ENCODE data around the gene MAD2L2.

The MAD2L2 gene

DNA sequence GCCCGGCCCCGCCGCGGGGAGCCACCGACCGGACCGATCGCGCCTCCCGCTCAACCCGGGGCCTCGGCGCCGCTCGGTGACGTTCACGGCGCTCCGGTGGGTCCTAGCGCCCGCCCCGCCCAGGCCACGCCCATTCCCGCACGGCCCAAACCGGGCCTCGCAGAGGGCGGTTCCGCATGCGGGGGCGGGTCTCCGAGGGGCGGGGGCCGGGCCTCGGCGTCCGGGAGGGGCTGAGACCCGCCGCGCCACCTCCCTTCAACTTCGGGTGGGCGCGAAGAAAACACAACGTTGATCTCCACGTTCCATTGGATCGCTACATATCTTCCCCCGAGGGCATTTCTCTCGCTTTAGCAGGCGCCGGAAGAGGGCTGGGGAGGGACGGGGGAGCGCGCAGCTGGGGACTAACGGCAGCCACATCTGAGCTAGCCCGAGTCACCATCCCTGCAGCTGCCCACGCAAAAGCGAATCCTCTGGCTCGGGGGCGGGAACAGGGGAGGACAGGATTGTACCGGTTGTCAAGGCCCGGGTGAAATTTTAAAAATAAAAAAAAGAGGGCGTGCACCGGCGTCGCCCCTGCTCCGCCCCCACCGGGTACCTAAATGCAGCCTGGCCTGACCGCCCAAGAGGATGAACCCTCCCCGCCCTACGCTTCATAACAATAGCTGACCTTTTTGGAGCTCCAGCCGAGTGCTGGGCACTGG, at the start of gene MAD2L2:
Gene MAD2L2 (minus strand): TSS at position 78 of the 701 bp plus-strand sequence. CDS start 547 bp downstream, outside the sequence.
- H3K9me3 ChIP-seq (ENCODE audit: insufficient read depth, low read depth, low read length), result no peaks in the 10 kb centered on the region
- peak within 1 kb of the TSS; percentile 96 for H3K4me3 ChIP-seq (ENCODE audit: low read length)
- peak within 1 kb of the TSS; percentile 97 for H3K9ac ChIP-seq (ENCODE audit: low read depth, low read length)
- H3K36me3 ChIP-seq (ENCODE audit: insufficient read depth, low read depth, low read length), result peaks cover 40% of the 10 kb centered on the region
- no peaks in the 10 kb centered on the region for H3K27me3 ChIP-seq (ENCODE audit: insufficient read depth, low read length)
- peak within 1 kb of the TSS; percentile 99 for H3K27ac ChIP-seq (ENCODE audit: low read length)
- peaks cover 35% of the 10 kb centered on the region for H3K4me1 ChIP-seq (ENCODE audit: insufficient read depth, low read length)

DNA sequence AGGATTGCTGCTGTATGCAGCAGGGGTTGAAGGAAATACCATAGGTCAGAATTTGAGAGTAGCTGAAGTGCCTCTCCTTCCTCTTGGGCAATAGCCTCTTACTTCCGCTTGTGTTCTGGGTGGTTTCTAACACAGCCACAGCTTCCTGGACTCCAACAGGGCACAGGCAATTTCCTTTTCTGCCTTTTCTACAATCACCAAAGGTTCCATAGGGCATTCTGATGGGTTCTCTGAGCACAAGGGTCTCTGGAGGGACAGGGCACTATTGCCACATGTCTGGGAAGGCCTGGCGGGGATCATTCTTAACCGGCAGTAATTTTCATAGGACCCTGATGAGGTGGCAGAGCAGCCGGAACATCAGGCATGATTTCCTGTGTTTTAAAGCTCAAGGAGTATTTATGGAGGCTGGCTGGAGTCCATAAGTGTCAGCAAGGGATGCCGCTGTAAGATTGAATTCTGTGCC, 49.5 kb upstream of the MAD2L2 start:
- H3K27me3 ChIP-seq (ENCODE audit: insufficient read depth, low read length), result no peaks in the 10 kb centered on the region
- H3K9ac ChIP-seq (ENCODE audit: low read depth, low read length), result no peak overlapping the region
- H3K4me1 ChIP-seq (ENCODE audit: insufficient read depth, low read length), result peaks cover 19% of the 10 kb centered on the region
- H3K27ac ChIP-seq (ENCODE audit: low read length), result no peak overlapping the region
- no peaks in the 10 kb centered on the region for H3K9me3 ChIP-seq (ENCODE audit: insufficient read depth, low read depth, low read length)
- no peak overlapping the region for H3K4me3 ChIP-seq (ENCODE audit: low read length)
- no peaks in the 10 kb centered on the region for H3K36me3 ChIP-seq (ENCODE audit: insufficient read depth, low read depth, low read length)

DNA sequence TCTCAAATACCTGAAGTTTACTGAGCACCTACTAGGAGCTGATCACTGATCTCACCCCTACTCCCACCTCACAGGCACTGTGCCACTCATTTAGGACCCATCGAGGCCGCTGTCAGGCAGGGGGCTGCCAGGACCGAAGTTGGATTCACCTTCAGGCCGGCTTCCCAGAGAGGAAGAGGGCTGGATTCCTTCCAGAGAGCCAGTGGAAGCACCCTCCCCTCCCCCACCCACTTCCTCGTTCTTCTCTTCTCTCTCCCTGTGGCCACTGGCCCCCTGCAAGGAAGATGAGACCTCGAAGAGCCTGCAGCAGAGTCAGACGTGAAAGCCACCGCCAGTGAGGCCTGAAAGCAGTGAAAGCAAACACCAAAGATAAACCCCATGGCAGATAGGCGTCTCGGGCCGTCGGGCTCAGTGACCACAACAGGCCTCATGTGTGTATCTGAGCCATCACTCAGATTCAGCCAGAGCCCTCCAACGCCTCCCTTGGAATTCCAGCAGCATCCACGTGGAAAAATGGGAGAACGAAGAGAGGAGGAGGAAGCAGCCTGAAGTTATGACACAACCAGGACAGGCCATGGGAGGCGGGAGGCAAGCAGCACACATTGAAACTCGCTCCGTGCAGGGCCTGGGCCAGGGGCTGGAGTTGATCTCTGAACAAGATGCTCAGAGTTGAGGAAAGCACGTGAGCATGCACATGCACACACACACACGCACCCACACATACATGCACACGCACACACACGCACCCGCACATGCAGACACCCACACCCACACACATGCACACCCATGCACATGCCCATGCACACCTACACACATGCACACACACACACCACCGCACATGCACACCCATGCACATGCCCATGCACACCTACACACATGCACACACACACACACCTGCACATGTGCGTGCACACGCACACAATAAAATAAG, 48.8 kb upstream of the MAD2L2 start:
- H3K36me3 ChIP-seq (ENCODE audit: insufficient read depth, low read depth, low read length), result no peaks in the 10 kb centered on the region
- no peak overlapping the region for H3K9ac ChIP-seq (ENCODE audit: low read depth, low read length)
- H3K27me3 ChIP-seq (ENCODE audit: insufficient read depth, low read length), result no peaks in the 10 kb centered on the region
- peaks cover 22% of the 10 kb centered on the region for H3K4me1 ChIP-seq (ENCODE audit: insufficient read depth, low read length)
- H3K9me3 ChIP-seq (ENCODE audit: insufficient read depth, low read depth, low read length), result no peaks in the 10 kb centered on the region
- no peak overlapping the region for H3K4me3 ChIP-seq (ENCODE audit: low read length)
- H3K27ac ChIP-seq (ENCODE audit: low read length), result no peak overlapping the region

DNA sequence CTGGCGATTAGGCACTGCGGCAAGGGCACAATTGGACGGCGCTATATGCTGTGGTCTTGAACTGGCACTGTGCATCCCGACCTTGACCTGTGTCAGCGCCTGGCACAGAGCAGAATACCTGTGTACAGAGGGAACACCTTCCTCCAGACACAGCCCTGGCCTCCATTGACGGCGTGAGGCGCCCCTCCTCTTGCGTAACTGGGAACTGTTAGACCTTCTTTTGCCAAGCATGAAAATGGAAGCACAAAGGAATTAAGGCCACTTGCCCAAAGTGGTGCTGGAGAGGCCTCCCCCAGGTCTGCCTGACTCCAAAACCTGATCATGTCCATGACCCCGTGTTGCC, 48.2 kb upstream of the MAD2L2 start:
- no peak overlapping the region for H3K27ac ChIP-seq (ENCODE audit: low read length)
- no peaks in the 10 kb centered on the region for H3K27me3 ChIP-seq (ENCODE audit: insufficient read depth, low read length)
- H3K36me3 ChIP-seq (ENCODE audit: insufficient read depth, low read depth, low read length), result no peaks in the 10 kb centered on the region
- H3K4me1 ChIP-seq (ENCODE audit: insufficient read depth, low read length), result peaks cover 22% of the 10 kb centered on the region
- H3K9me3 ChIP-seq (ENCODE audit: insufficient read depth, low read depth, low read length), result no peaks in the 10 kb centered on the region
- no peak overlapping the region for H3K9ac ChIP-seq (ENCODE audit: low read depth, low read length)
- no peak overlapping the region for H3K4me3 ChIP-seq (ENCODE audit: low read length)

GRCh38 chr1:11728126-11728806, 47.3 kb upstream of the MAD2L2 start:
- Histone ChIP-seq H3K36me3 (ENCODE audit: insufficient read depth, low read depth, low read length) (no peaks in the 10 kb centered on the region), H3K9me3 (ENCODE audit: insufficient read depth, low read depth, low read length) (no peaks in the 10 kb centered on the region), H3K27ac (ENCODE audit: low read length) (no peak overlapping the region), H3K4me1 (ENCODE audit: insufficient read depth, low read length) (peaks cover 22% of the 10 kb centered on the region), H3K4me3 (ENCODE audit: low read length) (no peak overlapping the region), H3K27me3 (ENCODE audit: insufficient read depth, low read length) (no peaks in the 10 kb centered on the region), H3K9ac (ENCODE audit: low read depth, low read length) (no peak overlapping the region)

DNA sequence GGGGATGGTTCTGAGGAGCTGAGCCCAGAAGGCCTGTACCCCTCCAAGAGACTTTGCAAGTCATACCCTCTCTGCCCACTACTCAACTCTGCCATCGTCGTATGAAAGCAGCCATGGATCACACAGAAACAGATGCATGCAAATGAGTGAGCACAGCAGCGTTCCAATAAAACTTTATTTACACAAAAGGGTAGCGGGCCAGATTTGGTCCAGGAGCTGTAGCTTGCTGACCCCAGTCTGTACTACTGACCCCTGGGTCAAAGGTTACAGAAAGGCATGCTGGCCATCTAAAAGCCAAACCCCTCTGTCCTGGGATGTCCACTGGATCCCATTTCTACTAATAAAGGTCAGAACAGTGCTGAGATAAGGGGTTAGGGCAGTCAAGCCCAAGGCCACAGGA, 46.2 kb upstream of the MAD2L2 start:
- H3K9ac ChIP-seq (ENCODE audit: low read depth, low read length), result no peak overlapping the region
- H3K4me1 ChIP-seq (ENCODE audit: insufficient read depth, low read length), result peaks cover 22% of the 10 kb centered on the region
- H3K27ac ChIP-seq (ENCODE audit: low read length), result no peak overlapping the region

GRCh38 chr1:11725616-11726015, 44.7 kb upstream of the MAD2L2 start:
- Histone ChIP-seq H3K27ac (ENCODE audit: low read length) (no peak overlapping the region), H3K4me1 (ENCODE audit: insufficient read depth, low read length) (peaks cover 15% of the 10 kb centered on the region), H3K9me3 (ENCODE audit: insufficient read depth, low read depth, low read length) (no peaks in the 10 kb centered on the region), H3K36me3 (ENCODE audit: insufficient read depth, low read depth, low read length) (peaks cover 6% of the 10 kb centered on the region), H3K27me3 (ENCODE audit: insufficient read depth, low read length) (no peaks in the 10 kb centered on the region), H3K4me3 (ENCODE audit: low read length) (no peak overlapping the region), H3K9ac (ENCODE audit: low read depth, low read length) (peak overlapping the region; percentile 16; the same call in 1 of the 2 replicates)

More for the DNA sequence above, 46.2 kb upstream of the MAD2L2 start:
- Histone ChIP-seq H3K27me3 (ENCODE audit: insufficient read depth, low read length) (no peaks in the 10 kb centered on the region), H3K36me3 (ENCODE audit: insufficient read depth, low read depth, low read length) (no peaks in the 10 kb centered on the region), H3K9me3 (ENCODE audit: insufficient read depth, low read depth, low read length) (no peaks in the 10 kb centered on the region), H3K4me3 (ENCODE audit: low read length) (no peak overlapping the region)

DNA sequence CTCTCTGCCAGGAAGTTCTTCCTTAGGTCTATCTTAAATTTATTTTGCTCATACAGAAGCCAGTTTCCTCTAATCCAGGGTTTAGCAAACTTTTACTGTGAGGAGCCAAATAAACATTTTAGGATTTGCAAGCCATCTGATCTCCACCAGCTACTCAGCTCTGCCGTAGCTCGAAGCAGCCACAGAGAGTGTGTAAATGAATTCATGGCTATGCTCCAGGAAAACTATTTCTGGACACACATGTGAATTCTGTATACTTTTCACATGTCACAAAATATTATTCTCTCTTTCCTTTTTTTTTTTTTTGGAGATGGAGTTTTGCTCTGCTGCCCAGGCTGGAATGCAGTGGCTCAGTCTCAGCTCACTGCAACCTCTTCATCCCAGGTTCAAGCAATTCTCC, 41.6 kb upstream of the MAD2L2 start:
- no peaks in the 10 kb centered on the region for H3K27me3 ChIP-seq (ENCODE audit: insufficient read depth, low read length)
- no peaks in the 10 kb centered on the region for H3K9me3 ChIP-seq (ENCODE audit: insufficient read depth, low read depth, low read length)
- no peak overlapping the region for H3K9ac ChIP-seq (ENCODE audit: low read depth, low read length)
- no peak overlapping the region for H3K27ac ChIP-seq (ENCODE audit: low read length)
- no peak overlapping the region for H3K4me3 ChIP-seq (ENCODE audit: low read length)
- peaks cover 8% of the 10 kb centered on the region for H3K4me1 ChIP-seq (ENCODE audit: insufficient read depth, low read length)
- peaks cover 11% of the 10 kb centered on the region for H3K36me3 ChIP-seq (ENCODE audit: insufficient read depth, low read depth, low read length)

- H3K27ac ChIP-seq (ENCODE audit: low read length), result no peak overlapping the region
- no peak overlapping the region for H3K4me3 ChIP-seq (ENCODE audit: low read length)
- H3K36me3 ChIP-seq (ENCODE audit: insufficient read depth, low read depth, low read length), result peaks cover 12% of the 10 kb centered on the region
- no peaks in the 10 kb centered on the region for H3K9me3 ChIP-seq (ENCODE audit: insufficient read depth, low read depth, low read length)
- H3K4me1 ChIP-seq (ENCODE audit: insufficient read depth, low read length), result peaks cover 8% of the 10 kb centered on the region
- no peak overlapping the region for H3K9ac ChIP-seq (ENCODE audit: low read depth, low read length)
- no peaks in the 10 kb centered on the region for H3K27me3 ChIP-seq (ENCODE audit: insufficient read depth, low read length)
Measured at GRCh38 chr1:11721311-11721710, 40.4 kb upstream of the MAD2L2 start.

DNA sequence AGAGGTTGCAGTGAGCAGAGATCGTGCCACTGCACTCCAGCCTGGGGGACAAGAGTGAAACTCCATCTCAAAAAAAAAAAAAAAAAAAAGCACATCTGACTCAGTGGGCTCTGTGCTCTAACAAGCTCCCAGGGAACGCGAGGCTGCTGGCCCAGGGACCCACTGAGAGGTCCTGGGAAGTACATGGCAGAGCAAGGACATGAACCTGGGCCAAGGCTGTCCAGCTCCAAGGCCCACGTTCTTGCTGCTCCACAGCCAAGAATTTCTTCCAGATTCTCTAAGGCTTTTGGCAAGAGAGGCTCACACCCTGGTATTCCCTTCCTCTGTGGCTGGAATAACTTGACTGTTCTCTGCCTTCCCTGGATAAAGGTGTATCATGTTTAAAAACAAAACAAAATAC, 39.6 kb upstream of the MAD2L2 start:
- Histone ChIP-seq H3K4me1 (ENCODE audit: insufficient read depth, low read length) (peaks cover 4% of the 10 kb centered on the region), H3K27me3 (ENCODE audit: insufficient read depth, low read length) (no peaks in the 10 kb centered on the region), H3K4me3 (ENCODE audit: low read length) (no peak overlapping the region), H3K36me3 (ENCODE audit: insufficient read depth, low read depth, low read length) (peaks cover 16% of the 10 kb centered on the region), H3K9me3 (ENCODE audit: insufficient read depth, low read depth, low read length) (no peaks in the 10 kb centered on the region), H3K9ac (ENCODE audit: low read depth, low read length) (no peak overlapping the region), H3K27ac (ENCODE audit: low read length) (no peak overlapping the region)

- H3K27me3 ChIP-seq (ENCODE audit: insufficient read depth, low read length), result no peaks in the 10 kb centered on the region
- H3K27ac ChIP-seq (ENCODE audit: low read length), result no peak overlapping the region
- H3K4me1 ChIP-seq (ENCODE audit: insufficient read depth, low read length), result no peaks in the 10 kb centered on the region
- H3K4me3 ChIP-seq (ENCODE audit: low read length), result no peak overlapping the region
- H3K36me3 ChIP-seq (ENCODE audit: insufficient read depth, low read depth, low read length), result peaks cover 16% of the 10 kb centered on the region
- no peak overlapping the region for H3K9ac ChIP-seq (ENCODE audit: low read depth, low read length)
- H3K9me3 ChIP-seq (ENCODE audit: insufficient read depth, low read depth, low read length), result no peaks in the 10 kb centered on the region
Measured at GRCh38 chr1:11720033-11720376, 39.1 kb upstream of the MAD2L2 start.

All from iPS-20b (cell line).